ENCODE data around the gene NEURL1B. TPM values are rescaled to one million over a fixed set of nuclear protein-coding genes. Genes with fewer than 3 reads are reported as not detected.

NEURL1B gene
- total RNA-seq, 4 donors from 2014 or later, result 8.2 to 29.9 (median 10.9) TPM

DNA sequence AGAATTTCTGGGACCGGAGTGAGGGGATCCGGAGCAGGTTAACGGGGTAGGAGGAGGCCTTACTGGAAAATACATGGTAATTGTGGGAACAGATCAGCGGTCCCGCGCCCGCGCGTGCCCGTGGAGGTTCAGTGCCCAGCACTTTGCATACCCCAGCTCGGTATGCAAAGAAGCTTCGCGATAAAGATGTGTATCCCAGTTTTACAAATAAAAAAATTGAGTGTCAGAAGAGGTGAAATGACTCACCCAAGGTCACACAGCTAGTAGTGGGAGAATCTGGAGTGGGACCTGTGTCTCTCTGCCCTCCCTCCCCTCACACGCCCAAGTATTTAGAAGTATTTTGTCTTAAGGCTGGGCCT is 967 bp downstream of the NEURL1B start:
- no peak for DNase-seq
- WGBS, 2 donors, result 32 to 40% methylated on average over 13 to 14 of the region's 14 CpGs
- TF ChIP-seq CTCF (IDR thresholded peaks at IDR 0.05), result no peak
- no peak for TF ChIP-seq POLR2A (IDR thresholded peaks at IDR 0.05)
- H3K27ac ChIP-seq, result peak overlapping the region; percentile 70 to 87 (median 84)
- no peaks in the 10 kb centered on the region for H3K27me3 ChIP-seq
- H3K4me3 ChIP-seq (replicated peaks in 1 of 3), result peak overlapping the region in 2 of 3 donors; percentile 49 to 55
- peaks cover 3 to 14% of the 10 kb centered on the region in 2 donors for H3K4me1 ChIP-seq
- intact Hi-C loops (cut with DNase I), result no loop called here
- no peaks in the 10 kb centered on the region for H3K36me3 ChIP-seq
- no peaks in the 10 kb centered on the region for H3K9me3 ChIP-seq

GRCh38 chr5:172642486-172642885 is 1.4 kb downstream of the NEURL1B start:
- no peaks in the 10 kb centered on the region for H3K36me3 ChIP-seq
- no peak for TF ChIP-seq CTCF (IDR thresholded peaks at IDR 0.05)
- TF ChIP-seq POLR2A (IDR thresholded peaks at IDR 0.05), result no peak
- H3K27me3 ChIP-seq, result no peaks in the 10 kb centered on the region
- peak overlapping the region in 1 of 3 donors; percentile 55 for H3K4me3 ChIP-seq (replicated peaks in 1 of 3)
- H3K9me3 ChIP-seq, result no peaks in the 10 kb centered on the region
- peaks cover 3 to 14% of the 10 kb centered on the region in 2 donors for H3K4me1 ChIP-seq
- DNase-seq, result no peak
- WGBS, 2 donors, result 32 to 53% methylated on average over 4 of the region's 4 CpGs
- intact Hi-C loops (cut with DNase I), result no loop called here
- peak overlapping the region; percentile 70 to 87 (median 84) for H3K27ac ChIP-seq

DNA sequence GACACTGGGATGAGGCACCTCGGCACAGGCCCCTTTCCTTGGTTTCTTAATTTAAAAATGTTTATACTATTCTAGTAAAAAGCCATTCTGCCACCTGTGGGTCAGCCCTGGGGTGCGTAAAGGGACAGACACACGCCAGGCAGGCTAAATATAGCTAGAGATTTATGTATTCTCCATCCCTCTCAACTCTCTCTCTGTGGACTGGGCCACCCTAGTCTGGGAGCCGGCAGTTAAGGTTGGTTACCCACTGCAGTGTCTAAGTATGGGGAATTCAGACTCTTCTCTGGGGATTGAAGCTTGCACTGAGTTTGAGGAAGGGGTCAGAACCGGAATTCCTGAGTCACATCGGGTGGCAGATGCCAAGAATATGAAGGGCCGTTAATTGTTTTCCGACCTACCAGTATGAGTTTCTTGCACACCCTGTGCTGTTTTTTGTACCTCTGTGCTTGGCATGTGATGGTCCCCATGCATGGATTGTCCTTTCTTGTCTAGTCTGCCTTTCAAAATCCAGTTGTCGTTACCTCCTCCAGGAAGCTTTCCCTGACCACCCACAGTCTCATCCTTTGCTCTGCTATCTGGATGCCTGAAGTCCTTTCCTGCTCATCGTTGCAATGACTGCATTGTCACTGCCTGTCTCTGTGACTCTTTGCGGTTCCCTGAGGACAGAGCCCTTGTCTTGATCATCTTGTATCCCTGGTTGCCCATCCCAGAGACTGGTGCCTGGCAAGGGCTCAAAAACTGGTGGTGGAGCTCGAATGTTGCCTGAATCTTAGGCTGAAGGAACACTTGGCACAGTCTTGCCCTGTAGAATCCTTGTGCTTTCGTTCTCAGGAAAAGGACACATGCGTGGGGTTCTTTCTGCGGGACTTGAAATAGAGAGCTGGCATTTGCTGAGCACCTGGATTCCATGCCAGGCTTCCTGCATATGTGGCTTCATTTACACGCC is 2.1 kb downstream of the NEURL1B start:
- intact Hi-C loops (cut with DNase I), result no loop called here
- peak; percentile 34 to 37 for DNase-seq
- H3K4me1 ChIP-seq, result peaks cover 3 to 14% of the 10 kb centered on the region in 2 donors
- 42 to 43% methylated on average over 16 of the region's 16 CpGs for WGBS, 2 donors
- H3K27me3 ChIP-seq, result no peaks in the 10 kb centered on the region
- H3K9me3 ChIP-seq, result no peaks in the 10 kb centered on the region
- no peak for TF ChIP-seq CTCF (IDR thresholded peaks at IDR 0.05)
- TF ChIP-seq POLR2A (IDR thresholded peaks at IDR 0.05), result no peak
- H3K36me3 ChIP-seq, result no peaks in the 10 kb centered on the region
- H3K4me3 ChIP-seq (replicated peaks in 1 of 3), result peak overlapping the region in 1 of 3 donors; percentile 55
- peak overlapping the region; percentile 70 to 87 (median 84) for H3K27ac ChIP-seq

GRCh38 chr5:172644266-172644665 is 3.2 kb downstream of the NEURL1B start:
- 72 to 77% methylated on average over 6 of the region's 6 CpGs for WGBS, 2 donors
- intact Hi-C loops (cut with DNase I), result no loop called here
- Histone ChIP-seq H3K9me3 (no peaks in the 10 kb centered on the region), H3K27ac (peak overlapping the region in 1 of 3 donors; percentile 17), H3K36me3 (no peaks in the 10 kb centered on the region), H3K4me1 (peaks cover 3 to 14% of the 10 kb centered on the region in 2 donors), H3K4me3 (replicated peaks in 1 of 3) (no peak overlapping the region), H3K27me3 (no peaks in the 10 kb centered on the region)
- DNase-seq, result no peak
- no peak for TF ChIP-seq POLR2A (IDR thresholded peaks at IDR 0.05)

- Histone ChIP-seq H3K4me1 (peaks cover 3 to 14% of the 10 kb centered on the region in 2 donors), H3K27ac (no peak overlapping the region), H3K36me3 (no peaks in the 10 kb centered on the region), H3K4me3 (replicated peaks in 1 of 3) (no peak overlapping the region), H3K27me3 (no peaks in the 10 kb centered on the region), H3K9me3 (no peaks in the 10 kb centered on the region)
- no peak for DNase-seq
- no peak for TF ChIP-seq CTCF (IDR thresholded peaks at IDR 0.05)
- TF ChIP-seq POLR2A (IDR thresholded peaks at IDR 0.05), result no peak
- 80 to 82% methylated on average over 8 of the region's 8 CpGs for WGBS, 2 donors
- intact Hi-C loops (cut with DNase I), result no loop called here
Observed at GRCh38 chr5:172644711-172645110, 3.6 kb downstream of the NEURL1B start.
